ENCODE results near the gene MEMO1. TPM values are rescaled to one million over a fixed set of nuclear protein-coding genes. Genes with fewer than 3 reads are reported as not detected.

MEMO1 gene
- total RNA-seq (2021; ENCODE audit: unreplicated experiment) (44.7 TPM), Bru-seq, nascent RNA (percentile 85 among the genes with signal in this experiment), BruChase-seq, experiment 1, labeled RNA remaining after a 6-hour chase (percentile 68 among the genes with signal in this experiment), BruChase-seq, experiment 2, labeled RNA remaining after a 2-hour chase (percentile 78 among the genes with signal in this experiment)
- polyA plus RNA-seq (2012) = 17.4 and 21.7 TPM in 2 replicates
- long read RNA-seq, full-length matches to known transcripts = 26 of 43 reads
- long read RNA-seq, partial matches to known transcripts = 8 of 43 reads
- long read RNA-seq, other reads (novel, unspliced or antisense) = 9 of 43 reads

GRCh38 chr2:32010670-32011484, at the start of gene MEMO1:
TSS of gene MEMO1 (minus strand) at chr2:32011008. CDS start at chr2:32010247, 761 bp downstream.
- H3K27ac ChIP-seq (ENCODE audit: low read depth, low read length) = peak within 1 kb of the TSS; percentile 97
- BruUV-seq (replicated peaks) = no TSS peak
- CTCF ChIA-PET = no interaction called here
- POLR2A ChIA-PET = interaction anchor here (1.3 kb wide), 1 partner anchor 29 kb away, joined by 3 read pairs; the partner anchor contains the start of gene DPY30
- H3K36me3 ChIP-seq (ENCODE audit: control insufficient read depth in 1 of 2, insufficient read depth in 2 of 2, low read length in 2 of 2) = no peaks in the 10 kb centered on the region
- H3K27me3 ChIP-seq (ENCODE audit: insufficient read depth, low read length) = no peaks in the 10 kb centered on the region
- peaks cover 15% of the 10 kb centered on the region; the same call in 1 of the 2 replicates for H4K20me1 ChIP-seq (ENCODE audit: insufficient read depth)
- H3K4me3 ChIP-seq (replicated peaks in 1 of 2; ENCODE audit: low read depth in 1 of 2, low read length in 2 of 2) = peak within 1 kb of the TSS; percentile 81 to 93
- H3K4me1 ChIP-seq (ENCODE audit: control insufficient read depth in 1 of 2, insufficient read depth in 2 of 2, low read length in 2 of 2) = peaks cover 13 to 29% of the 10 kb centered on the region in 2 experiments; a peak in 3 of 4 replicates
- no peaks in the 10 kb centered on the region for H3K9me2 ChIP-seq (ENCODE audit: insufficient read depth)
- peak within 1 kb of the TSS; percentile 98 for H3K4me2 ChIP-seq (ENCODE audit: low read length)
- RAD21 ChIA-PET (ENCODE audit: low non-redundant PET in 1 of 2, low total read pairs in 2 of 2, uncharacterized antibody in 2 of 2, unreplicated experiment in 2 of 2) = no interaction called here
- DNase-seq (ENCODE audit: low read depth, low spot score) = peak; percentile 83
- H3K9me3 ChIP-seq (ENCODE audit: control insufficient read depth in 1 of 2, insufficient read depth in 1 of 2, low read depth in 1 of 2, low read length in 2 of 2) = no peaks in the 10 kb centered on the region
- H3K79me2 ChIP-seq (ENCODE audit: insufficient read depth, low read length) = peaks cover 39% of the 10 kb centered on the region
- peak within 1 kb of the TSS; percentile 90 for H3K9ac ChIP-seq (ENCODE audit: low read length)
- H2AFZ ChIP-seq (ENCODE audit: low read depth, low read length, poor library complexity, severe bottlenecking) = peak within 1 kb of the TSS; percentile 50
- intact Hi-C loops (cut with micrococcal nuclease) = loop anchor here (1.0 to 10.0 kb wide), 2 partner anchors 52 to 154 kb away; partner anchors contain the start of genes SLC30A6 and SPAST
- peak; percentile 76 for ATAC-seq
- TF ChIP-seq SP1 (IDR thresholded peaks at IDR 0.05; ENCODE audit: low read depth) (peak; percentile 98), ZFX (IDR thresholded peaks at IDR 0.05) (no peak; the same call in 1 of the 2 replicates), SRF (IDR thresholded peaks at IDR 0.05; ENCODE audit: low read depth) (peak; percentile 64; the same call in 1 of the 2 replicates), POLR2AphosphoS5 (IDR thresholded peaks at IDR 0.05; ENCODE audit: low read depth, low read length) (peak; percentile 95), TCF7L2 (IDR thresholded peaks at IDR 0.05; ENCODE audit: borderline replicate concordance, extremely low read depth, insufficient read depth, insufficient read length) (peak; percentile 46), EZH2phosphoT487 (IDR thresholded peaks at IDR 0.05; ENCODE audit: borderline replicate concordance) (no peak), SIN3A (IDR thresholded peaks at IDR 0.05; ENCODE audit: low read depth) (peak; percentile 73), FOSL1 (IDR thresholded peaks at IDR 0.05; ENCODE audit: low read depth) (no peak), EZH2 (IDR thresholded peaks at IDR 0.05) (no peak), JUND (IDR thresholded peaks at IDR 0.05) (peak; percentile 92), ZBTB33 (IDR thresholded peaks at IDR 0.05; ENCODE audit: extremely low read depth, insufficient replicate concordance, low read length) (peak; percentile 34), EGR1 (IDR thresholded peaks at IDR 0.05; ENCODE audit: low read depth) (peak; percentile 61), CTCF (IDR thresholded peaks at IDR 0.05 in 2 of 3, conservative IDR thresholded peaks at IDR 0.05 in 1 of 3; ENCODE audit: borderline replicate concordance in 1 of 3, insufficient read depth in 1 of 3, low read depth in 2 of 3, low read length in 2 of 3) (no peak), POLR2A (IDR thresholded peaks at IDR 0.05; ENCODE audit: borderline replicate concordance, extremely low read depth, insufficient read depth, insufficient read length) (peak; percentile 89), RAD21 (IDR thresholded peaks at IDR 0.05; ENCODE audit: low read depth) (peak; percentile 32), ZNF274 (IDR thresholded peaks at IDR 0.05; ENCODE audit: low read depth, low read length) (no peak), MAX (IDR thresholded peaks at IDR 0.05) (peak; percentile 92)
- TF ChIP-seq, protein P1, sequence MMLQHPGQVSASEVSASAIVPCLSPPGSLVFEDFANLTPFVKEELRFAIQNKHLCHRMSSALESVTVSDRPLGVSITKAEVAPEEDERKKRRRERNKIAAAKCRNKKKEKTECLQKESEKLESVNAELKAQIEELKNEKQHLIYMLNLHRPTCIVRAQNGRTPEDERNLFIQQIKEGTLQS (IDR thresholded peaks at IDR 0.05) = no peak

All from HCT116 (cell line).